Gastroesophageal sphincter (tissue), 4 donors: ENCODE results near the gene CHST10. TPM values are rescaled to one million over a fixed set of nuclear protein-coding genes. Genes with fewer than 3 reads are reported as not detected.
"Not testable (repeated sequence)": the region's sequence is repeated elsewhere in the genome, so short reads cannot be mapped to it uniquely, and the experiment has no call there.

ENCODE experiments used
- ATAC-seq: fragments of 150-250 bp; one replicate; pipeline ENCODE4 v1.9.1; 2016; ENCODE audit warnings: mild to moderate bottlenecking, moderate library complexity
- H3K27ac ChIP-seq, 4 donors: fragments of 200-600 bp; sonication (generic) in 3 of 4; 1 replicate in 3 of 4; 2 replicates in 1 of 4; pipeline ENCODE4 v1.5.1; 2016 to 2019
- H3K27me3 ChIP-seq: fragments of 200-600 bp; sonication (generic); one replicate; pipeline ENCODE4 v1.5.1; 2019
- H3K36me3 ChIP-seq, 2 donors: fragments of 200-600 bp; sonication (generic); one replicate each; pipeline ENCODE4 v1.5.1; 2019; ENCODE audit warnings: control low read depth in 1 of 2
- H3K4me1 ChIP-seq, 3 donors: fragments of 200-600 bp; sonication (generic); 1 replicate in 2 of 3; 2 replicates in 1 of 3; pipeline ENCODE4 v1.5.1; 2016 to 2019; ENCODE audit warnings: control low read depth in 2 of 3
- H3K4me3 ChIP-seq, 2 donors: fragments of 200-600 bp; sonication (generic); one replicate each; pipeline ENCODE4 v1.5.1; 2019; ENCODE audit warnings: mild to moderate bottlenecking in 1 of 2, moderate library complexity in 1 of 2
- H3K9me3 ChIP-seq, 3 donors: fragments of 200-600 bp; sonication (generic); one replicate each; pipeline ENCODE4 v1.5.1; 2017 to 2019; ENCODE audit warnings: control low read depth in 2 of 3
- CTCF ChIP-seq, 4 experiments: fragments of 200-600 bp in 2 of 4; fragments of 450-650 bp in 2 of 4; sonication (generic) in 1 of 4; IDR thresholded peaks; one replicate each; pipeline ENCODE4 v1.5.1; 2017 to 2019; ENCODE audit warnings: antibody characterized with exemption in 4 of 4, mild to moderate bottlenecking in 2 of 4, moderate library complexity in 2 of 4
- EP300 ChIP-seq: sonication (generic); formaldehyde crosslinking; IDR thresholded peaks from one replicate; pipeline ENCODE4 v1.6.1; 2017; ENCODE audit warnings: antibody characterized with exemption, mild to moderate bottlenecking
- POLR2A ChIP-seq, 2 donors: fragments of 450-650 bp; IDR thresholded peaks; one replicate each; pipeline ENCODE4 v1.6.1; 2017; ENCODE audit warnings: antibody characterized with exemption in 2 of 2, mild to moderate bottlenecking in 2 of 2, moderate library complexity in 1 of 2
- POLR2AphosphoS5 ChIP-seq: sonication (generic); formaldehyde crosslinking; IDR thresholded peaks from one replicate; pipeline ENCODE4 v1.6.1; 2017; ENCODE audit warnings: antibody characterized with exemption
- WGBS, 2 donors: methylation state at CpG; one replicate each; pipeline ENCODE4 v1.1.5; 2018; ENCODE audit warnings: low coverage in 1 of 2; 5-methylcytosine and 5-hydroxymethylcytosine counted together
- total RNA-seq, 4 donors: library from RNA; depleted of rRNA; stranded (reverse); fragments of >200 nt; gene quantifications; one replicate each; pipeline ENCODE4 v1.1.0, GENCODE V29; 2016

CHST10 gene
- total RNA-seq, result 10 to 100 TPM; 10.6 to 21.9 (median 13.3) TPM

- Histone ChIP-seq H3K9me3 (no peaks in the 10 kb centered on the region), H3K4me3 (peak within 1 kb of the TSS; percentile 71 to 81), H3K36me3 (peaks cover 0 to 12% of the 10 kb centered on the region in 2 donors), H3K27ac (peak within 1 kb of the TSS; percentile 59 to 90 (median 88)), H3K27me3 (no peaks in the 10 kb centered on the region), H3K4me1 (peaks cover 0 to 41% (median 7%) of the 10 kb centered on the region in 3 donors)
- peak; percentile 42 to 56 for TF ChIP-seq POLR2A (IDR thresholded peaks at IDR 0.05)
- TF ChIP-seq POLR2AphosphoS5, result no peak
- WGBS, 2 donors, result 0 to 3% methylated on average over 2 to 5 of the region's 88 CpGs
- ATAC-seq, result peak; percentile 90
Observed at GRCh38 chr2:100416935-100417710, at the start of gene CHST10. CHST10 (minus strand) TSS chr2:100417668; CDS start chr2:100406675, 10,993 bp downstream.

- Histone ChIP-seq H3K4me1 (no peaks in the 10 kb centered on the region), H3K27me3 (no peaks in the 10 kb centered on the region), H3K4me3 (no peak overlapping the region), H3K36me3 (no peaks in the 10 kb centered on the region), H3K9me3 (peaks cover 0 to 14% (median 0%) of the 10 kb centered on the region in 3 donors), H3K27ac (no peak overlapping the region)
- WGBS, 2 donors, result 83% methylated on average over 1 of the region's 1 CpG; no CpG with 5 or more reads in 1 of the 2 donors
- no peak for ATAC-seq
- TF ChIP-seq POLR2AphosphoS5, result no peak
- no peak for TF ChIP-seq POLR2A (IDR thresholded peaks at IDR 0.05)
- no peak for TF ChIP-seq EP300
- no peak for TF ChIP-seq CTCF (IDR thresholded peaks at IDR 0.05)
Observed at GRCh38 chr2:100460904-100461530, 43.5 kb upstream of the CHST10 start.

GRCh38 chr2:100456357-100456756, 38.9 kb upstream of the CHST10 start:
- not testable (repeated sequence) for H3K27me3 ChIP-seq, H3K4me3 ChIP-seq, ATAC-seq, H3K27ac ChIP-seq, H3K36me3 ChIP-seq, H3K4me1 ChIP-seq
- peaks cover 0 to 14% (median 0%) of the 10 kb centered on the region in 3 donors for H3K9me3 ChIP-seq

GRCh38 chr2:100453853-100454252, 36.4 kb upstream of the CHST10 start:
- H3K27me3 ChIP-seq, result no peaks in the 10 kb centered on the region
- H3K9me3 ChIP-seq, result peaks cover 0 to 14% (median 0%) of the 10 kb centered on the region in 3 donors
- ATAC-seq, result no peak
- H3K4me3 ChIP-seq, result no peak overlapping the region
- TF ChIP-seq CTCF (IDR thresholded peaks at IDR 0.05), result no peak
- no peak for TF ChIP-seq EP300
- TF ChIP-seq POLR2AphosphoS5, result no peak
- TF ChIP-seq POLR2A (IDR thresholded peaks at IDR 0.05), result no peak
- H3K27ac ChIP-seq, result no peak overlapping the region
- H3K4me1 ChIP-seq, result no peaks in the 10 kb centered on the region
- 67 to 71% methylated on average over 4 of the region's 4 CpGs for WGBS, 2 donors
- H3K36me3 ChIP-seq, result no peaks in the 10 kb centered on the region

GRCh38 chr2:100451734-100452133, 34.3 kb upstream of the CHST10 start:
- no peaks in the 10 kb centered on the region for H3K4me1 ChIP-seq
- peaks cover 0 to 3% (median 0%) of the 10 kb centered on the region in 3 donors for H3K9me3 ChIP-seq
- H3K36me3 ChIP-seq, result no peaks in the 10 kb centered on the region
- ATAC-seq, result no peak
- no peak overlapping the region for H3K27ac ChIP-seq
- H3K4me3 ChIP-seq, result no peak overlapping the region
- TF ChIP-seq POLR2AphosphoS5 (no peak), POLR2A (IDR thresholded peaks at IDR 0.05) (no peak), CTCF (IDR thresholded peaks at IDR 0.05) (no peak), EP300 (no peak)
- no peaks in the 10 kb centered on the region for H3K27me3 ChIP-seq

GRCh38 chr2:100451092-100451491, 33.6 kb upstream of the CHST10 start:
- H3K4me1 ChIP-seq, result no peaks in the 10 kb centered on the region
- H3K36me3 ChIP-seq, result no peaks in the 10 kb centered on the region
- no peak overlapping the region for H3K4me3 ChIP-seq
- ATAC-seq, result no peak
- 83 to 100% methylated on average over 4 of the region's 5 CpGs for WGBS, 2 donors
- H3K27me3 ChIP-seq, result no peaks in the 10 kb centered on the region
- H3K27ac ChIP-seq, result no peak overlapping the region
- TF ChIP-seq CTCF (IDR thresholded peaks at IDR 0.05) (no peak), EP300 (no peak), POLR2AphosphoS5 (no peak)
- H3K9me3 ChIP-seq, result no peaks in the 10 kb centered on the region
